Measurements from ENCODE around the gene P4HA1. TPM values are rescaled to one million over a fixed set of nuclear protein-coding genes. Genes with fewer than 3 reads are reported as not detected.
"Not testable (repeated sequence)": the region's sequence is repeated elsewhere in the genome, so short reads cannot be mapped to it uniquely, and the experiment has no call there.

The P4HA1 gene
- total RNA-seq, 1 experiment from 2014 or later = 107 TPM

GRCh38 chr10:73000973-73001372 is 95.7 kb downstream of the P4HA1 start:
- no peak for DNase-seq
- Histone ChIP-seq H3K79me2 (ENCODE audit: low read length) (no peaks in the 10 kb centered on the region), H3K9ac (ENCODE audit: low read length) (no peak overlapping the region)

DNA sequence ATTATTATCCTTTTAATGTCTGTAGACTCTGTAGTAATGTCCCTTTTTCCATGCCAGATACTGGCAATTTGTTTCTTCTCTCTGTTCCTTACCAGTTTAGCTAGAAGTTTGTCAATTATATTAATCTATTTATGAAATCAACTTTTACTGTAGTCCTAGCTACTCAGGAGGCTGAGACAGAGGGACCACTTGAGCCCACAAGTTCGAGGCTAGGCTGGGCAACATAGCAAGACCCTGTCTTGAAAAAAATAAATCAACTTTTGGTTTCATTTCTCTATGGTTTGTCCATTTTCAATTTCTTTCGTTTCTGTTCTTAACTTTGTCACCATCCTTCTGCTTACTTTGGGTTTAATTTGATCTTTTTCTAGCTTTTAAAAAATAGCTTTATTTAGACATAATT is 99.6 kb downstream of the P4HA1 start:
- no peak overlapping the region for H3K27ac ChIP-seq (ENCODE audit: low read length)
- no peaks in the 10 kb centered on the region for H3K4me1 ChIP-seq (ENCODE audit: low read length)
- peaks cover 24% of the 10 kb centered on the region for H3K36me3 ChIP-seq (ENCODE audit: insufficient read depth, low read length)
- H4K20me1 ChIP-seq (ENCODE audit: insufficient read depth, low read depth, low read length) = no peaks in the 10 kb centered on the region
- no peaks in the 10 kb centered on the region for H3K79me2 ChIP-seq (ENCODE audit: low read length)
- H2AFZ ChIP-seq (ENCODE audit: low read length) = no peak overlapping the region
- H3K9me3 ChIP-seq (ENCODE audit: low read length) = no peaks in the 10 kb centered on the region
- no peak for DNase-seq
- no peaks in the 10 kb centered on the region for H3K27me3 ChIP-seq (ENCODE audit: low read length)
- no peak overlapping the region for H3K9ac ChIP-seq (ENCODE audit: low read length)
- H3K4me3 ChIP-seq (ENCODE audit: low read length) = no peak overlapping the region
- H3K9me2 ChIP-seq (replicated peaks; ENCODE audit: insufficient read depth, low read length) = no peaks in the 10 kb centered on the region
- H3K4me2 ChIP-seq (ENCODE audit: low read depth, low read length, poor library complexity, severe bottlenecking) = no peak overlapping the region

More at GRCh38 chr10:73000973-73001372, 95.7 kb downstream of the P4HA1 start:
- peaks cover 48% of the 10 kb centered on the region for H3K36me3 ChIP-seq (ENCODE audit: insufficient read depth, low read length)
- H3K9me2 ChIP-seq (replicated peaks; ENCODE audit: insufficient read depth, low read length) = no peaks in the 10 kb centered on the region
- no peak overlapping the region for H3K4me2 ChIP-seq (ENCODE audit: low read depth, low read length, poor library complexity, severe bottlenecking)
- H2AFZ ChIP-seq (ENCODE audit: low read length) = no peak overlapping the region
- H3K4me1 ChIP-seq (ENCODE audit: low read length) = no peaks in the 10 kb centered on the region
- H4K20me1 ChIP-seq (ENCODE audit: insufficient read depth, low read depth, low read length) = no peaks in the 10 kb centered on the region
- no peaks in the 10 kb centered on the region for H3K9me3 ChIP-seq (ENCODE audit: low read length)
- no peaks in the 10 kb centered on the region for H3K27me3 ChIP-seq (ENCODE audit: low read length)
- no peak overlapping the region for H3K27ac ChIP-seq (ENCODE audit: low read length)
- H3K4me3 ChIP-seq (ENCODE audit: low read length) = no peak overlapping the region

GRCh38 chr10:72995459-72995858 is 101.2 kb downstream of the P4HA1 start:
- H3K27ac ChIP-seq (ENCODE audit: low read length); H3K27me3 ChIP-seq (ENCODE audit: low read length); H4K20me1 ChIP-seq (ENCODE audit: insufficient read depth, low read depth, low read length): not testable (repeated sequence)

DNA sequence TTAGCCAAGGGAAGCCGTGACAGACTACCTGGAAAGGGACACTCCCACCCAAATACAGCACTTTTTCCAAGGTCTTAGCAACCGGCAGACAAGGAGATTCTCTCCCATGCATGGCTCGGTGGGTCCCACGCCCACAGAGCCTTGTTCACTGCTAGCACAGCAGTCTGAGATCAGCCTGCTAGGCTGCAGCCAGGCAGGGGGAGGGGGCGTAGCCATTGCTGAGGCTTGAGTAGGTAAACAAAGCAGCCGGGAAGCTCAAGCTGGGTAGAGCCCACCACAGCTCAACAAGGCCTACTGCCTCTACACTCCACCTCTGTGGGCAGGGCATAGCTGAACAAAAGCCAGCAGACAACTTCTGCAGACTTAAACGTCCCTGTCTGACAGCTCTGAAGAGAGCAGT is 106.9 kb downstream of the P4HA1 start:
- not testable (repeated sequence) for H3K9ac ChIP-seq (ENCODE audit: low read length); H3K9me2 ChIP-seq (replicated peaks; ENCODE audit: insufficient read depth, low read length); H3K4me2 ChIP-seq (ENCODE audit: low read depth, low read length, poor library complexity, severe bottlenecking); H3K4me1 ChIP-seq (ENCODE audit: low read length); H3K27ac ChIP-seq (ENCODE audit: low read length); H3K27me3 ChIP-seq (ENCODE audit: low read length); H4K20me1 ChIP-seq (ENCODE audit: insufficient read depth, low read depth, low read length); H3K79me2 ChIP-seq (ENCODE audit: low read length); H3K4me3 ChIP-seq (ENCODE audit: low read length); H3K9me3 ChIP-seq (ENCODE audit: low read length); H2AFZ ChIP-seq (ENCODE audit: low read length); DNase-seq
- H3K36me3 ChIP-seq (ENCODE audit: insufficient read depth, low read length) = peaks cover 27% of the 10 kb centered on the region; the same call in 1 of the 2 replicates

More at GRCh38 chr10:72995459-72995858, 101.2 kb downstream of the P4HA1 start:
- not testable (repeated sequence) for H3K4me1 ChIP-seq (ENCODE audit: low read length); H3K9me2 ChIP-seq (replicated peaks; ENCODE audit: insufficient read depth, low read length); H3K4me3 ChIP-seq (ENCODE audit: low read length); H3K9me3 ChIP-seq (ENCODE audit: low read length); DNase-seq; H3K79me2 ChIP-seq (ENCODE audit: low read length); H2AFZ ChIP-seq (ENCODE audit: low read length); H3K4me2 ChIP-seq (ENCODE audit: low read depth, low read length, poor library complexity, severe bottlenecking); H3K9ac ChIP-seq (ENCODE audit: low read length)
- H3K36me3 ChIP-seq (ENCODE audit: insufficient read depth, low read length) = peaks cover 13% of the 10 kb centered on the region

DNA sequence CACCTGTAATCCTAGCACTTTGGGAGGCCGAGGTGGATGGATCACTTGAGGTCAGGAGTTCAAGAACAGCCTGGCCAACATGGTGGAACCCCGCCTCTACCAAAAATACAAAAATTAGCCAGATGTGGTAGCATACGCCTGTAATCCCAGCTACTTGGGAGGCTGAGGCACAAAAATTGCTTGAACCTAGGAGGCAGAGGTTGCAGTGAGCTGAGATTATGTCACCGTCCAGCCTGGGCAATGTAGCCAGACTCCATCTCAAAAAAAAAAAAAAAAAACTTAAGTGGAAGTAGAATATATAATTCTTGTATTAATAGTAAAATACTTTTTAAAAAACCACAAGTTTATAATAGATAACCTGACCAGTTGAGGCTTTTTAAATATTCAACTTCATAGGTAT is 112.0 kb downstream of the P4HA1 start:
- H3K27ac ChIP-seq (ENCODE audit: low read length); H4K20me1 ChIP-seq (ENCODE audit: insufficient read depth, low read depth, low read length); H3K4me2 ChIP-seq (ENCODE audit: low read depth, low read length, poor library complexity, severe bottlenecking); H3K9me3 ChIP-seq (ENCODE audit: low read length); H3K9ac ChIP-seq (ENCODE audit: low read length); H3K79me2 ChIP-seq (ENCODE audit: low read length); H3K27me3 ChIP-seq (ENCODE audit: low read length); H3K4me3 ChIP-seq (ENCODE audit: low read length); DNase-seq; H3K9me2 ChIP-seq (replicated peaks; ENCODE audit: insufficient read depth, low read length); H2AFZ ChIP-seq (ENCODE audit: low read length); H3K4me1 ChIP-seq (ENCODE audit: low read length): not testable (repeated sequence)
- peaks cover 24% of the 10 kb centered on the region; the same call in 1 of the 2 replicates for H3K36me3 ChIP-seq (ENCODE audit: insufficient read depth, low read length)

DNA sequence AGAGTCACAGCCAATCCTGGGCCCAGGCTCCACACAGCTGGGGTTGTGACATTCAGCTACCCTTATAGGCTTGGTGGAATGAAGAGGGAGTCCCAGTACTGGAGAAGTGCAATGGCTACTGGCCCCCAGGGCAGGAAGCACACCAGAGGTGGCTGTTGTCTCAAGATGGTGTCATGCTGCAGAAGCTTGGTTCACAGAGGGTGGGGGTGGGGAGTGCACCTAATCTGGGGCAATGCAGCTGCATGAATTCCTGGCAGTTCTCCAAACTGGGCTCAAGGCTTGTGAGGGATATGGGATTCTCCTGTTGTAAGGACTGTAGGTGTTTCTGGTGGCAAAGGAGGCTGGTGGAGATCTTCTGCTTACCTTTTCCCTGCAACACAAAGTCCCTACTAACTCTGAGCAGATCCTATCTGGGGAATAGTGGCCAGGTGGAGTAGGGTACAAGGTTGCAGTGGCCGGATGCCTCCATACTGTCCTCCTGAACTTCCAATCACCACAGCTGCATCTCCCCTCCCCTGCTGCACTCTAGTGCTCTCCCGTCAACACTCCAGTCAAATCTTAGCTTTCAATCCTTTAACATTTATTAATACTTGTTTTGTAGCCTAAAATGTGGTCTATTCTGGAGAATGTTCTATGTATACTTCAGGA is 114.7 kb downstream of the P4HA1 start:
- Histone ChIP-seq H3K27me3 (ENCODE audit: low read length) (no peaks in the 10 kb centered on the region), H3K4me1 (ENCODE audit: low read length) (no peaks in the 10 kb centered on the region), H3K9me2 (replicated peaks; ENCODE audit: insufficient read depth, low read length) (no peaks in the 10 kb centered on the region), H3K27ac (ENCODE audit: low read length) (no peak overlapping the region), H4K20me1 (ENCODE audit: insufficient read depth, low read depth, low read length) (no peaks in the 10 kb centered on the region), H3K9me3 (ENCODE audit: low read length) (peaks cover 28% of the 10 kb centered on the region), H3K4me3 (ENCODE audit: low read length) (no peak overlapping the region), H3K9ac (ENCODE audit: low read length) (no peak overlapping the region), H2AFZ (ENCODE audit: low read length) (no peak overlapping the region), H3K36me3 (ENCODE audit: insufficient read depth, low read length) (peaks cover 3% of the 10 kb centered on the region; the same call in 1 of the 2 replicates), H3K79me2 (ENCODE audit: low read length) (no peaks in the 10 kb centered on the region), H3K4me2 (ENCODE audit: low read depth, low read length, poor library complexity, severe bottlenecking) (no peak overlapping the region)
- no peak for DNase-seq

DNA sequence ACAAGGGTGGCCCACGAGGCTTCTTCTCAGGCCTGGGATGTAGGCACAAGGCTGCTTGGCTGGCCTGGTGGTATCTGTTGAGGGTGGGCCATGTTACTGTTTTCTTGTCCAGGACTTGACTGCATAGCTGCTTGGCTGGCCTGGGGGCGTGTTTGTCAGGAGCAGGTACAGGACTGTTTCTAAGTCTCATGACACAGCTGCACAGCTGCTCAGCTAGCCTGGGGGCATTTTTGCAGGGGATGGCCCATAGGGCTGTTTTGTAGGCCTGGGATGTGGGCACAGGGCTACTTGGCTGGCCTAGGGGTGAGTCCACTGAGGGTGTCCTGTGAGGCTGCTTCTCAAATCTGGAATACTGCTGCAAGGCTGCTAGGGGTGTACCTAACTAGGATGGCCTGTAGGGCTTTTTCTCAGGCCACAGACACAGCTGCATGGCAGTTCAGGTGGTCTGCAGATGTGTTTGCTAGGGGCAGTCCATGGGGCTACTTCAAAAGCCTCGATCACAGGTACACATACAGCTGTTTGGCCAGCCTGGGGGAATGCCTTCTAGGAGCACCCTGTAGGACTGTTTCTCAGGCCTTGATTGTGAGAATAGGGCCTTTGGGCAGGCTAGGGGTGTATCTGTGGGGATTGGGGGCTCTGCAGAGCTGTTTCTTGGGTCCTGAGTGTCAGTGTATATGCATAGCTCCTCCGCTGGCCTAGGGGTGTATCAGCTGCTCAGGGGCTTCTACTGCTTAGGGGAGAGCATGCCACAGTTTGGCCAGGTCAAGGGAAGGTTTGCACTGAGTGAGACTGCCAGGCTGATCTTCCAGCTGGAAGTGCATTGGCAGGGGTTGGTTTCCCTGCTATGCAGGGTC is 115.4 kb downstream of the P4HA1 start:
- no peak for DNase-seq
- Histone ChIP-seq H3K4me1 (ENCODE audit: low read length) (no peaks in the 10 kb centered on the region), H3K36me3 (ENCODE audit: insufficient read depth, low read length) (no peaks in the 10 kb centered on the region), H3K27me3 (ENCODE audit: low read length) (no peaks in the 10 kb centered on the region), H3K9me2 (replicated peaks; ENCODE audit: insufficient read depth, low read length) (no peaks in the 10 kb centered on the region), H3K4me2 (ENCODE audit: low read depth, low read length, poor library complexity, severe bottlenecking) (no peak overlapping the region), H3K9ac (ENCODE audit: low read length) (no peak overlapping the region), H3K27ac (ENCODE audit: low read length) (no peak overlapping the region), H4K20me1 (ENCODE audit: insufficient read depth, low read depth, low read length) (no peaks in the 10 kb centered on the region), H3K9me3 (ENCODE audit: low read length) (peaks cover 30% of the 10 kb centered on the region), H2AFZ (ENCODE audit: low read length) (no peak overlapping the region), H3K79me2 (ENCODE audit: low read length) (no peaks in the 10 kb centered on the region), H3K4me3 (ENCODE audit: low read length) (no peak overlapping the region)

GRCh38 chr10:72980348-72980747 is 116.3 kb downstream of the P4HA1 start:
- Histone ChIP-seq H3K79me2 (ENCODE audit: low read length) (no peaks in the 10 kb centered on the region), H3K9me3 (ENCODE audit: low read length) (peaks cover 32% of the 10 kb centered on the region), H3K9me2 (replicated peaks; ENCODE audit: insufficient read depth, low read length) (no peaks in the 10 kb centered on the region), H3K36me3 (ENCODE audit: insufficient read depth, low read length) (no peaks in the 10 kb centered on the region), H3K4me2 (ENCODE audit: low read depth, low read length, poor library complexity, severe bottlenecking) (no peak overlapping the region), H3K4me3 (ENCODE audit: low read length) (no peak overlapping the region), H3K27ac (ENCODE audit: low read length) (no peak overlapping the region), H3K9ac (ENCODE audit: low read length) (no peak overlapping the region), H4K20me1 (ENCODE audit: insufficient read depth, low read depth, low read length) (no peaks in the 10 kb centered on the region), H3K4me1 (ENCODE audit: low read length) (no peaks in the 10 kb centered on the region), H3K27me3 (ENCODE audit: low read length) (no peaks in the 10 kb centered on the region), H2AFZ (ENCODE audit: low read length) (no peak overlapping the region)
- DNase-seq = no peak

All from Karpas-422 (cell line).